ENCODE data around the gene ATP6V0A1. TPM values are rescaled to one million over a fixed set of nuclear protein-coding genes. Genes with fewer than 3 reads are reported as not detected.
"Not testable (repeated sequence)": the region's sequence is repeated elsewhere in the genome, so short reads cannot be mapped to it uniquely, and the experiment has no call there.

ATP6V0A1 gene
- total RNA-seq, 1 donor from 2014 or later: 69.4 TPM

DNA sequence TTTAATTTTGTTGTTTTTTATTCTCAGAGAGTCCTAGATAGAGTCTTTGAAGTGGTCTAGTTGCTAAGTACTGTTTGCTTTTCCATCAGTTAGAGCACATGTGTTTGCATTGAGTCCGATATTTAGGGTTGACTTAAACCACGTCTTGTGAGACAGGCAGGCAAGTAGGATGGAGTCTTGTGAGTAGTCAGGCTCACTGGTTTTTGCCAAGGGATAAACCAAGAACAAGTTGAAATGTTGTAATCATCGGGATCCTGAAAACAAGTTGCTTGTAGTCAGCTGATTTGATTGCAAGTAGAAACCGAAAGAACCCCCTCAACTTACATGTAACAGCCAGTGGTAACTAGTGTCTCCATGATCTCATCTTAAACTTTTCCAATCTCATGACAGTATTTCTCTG is 17.2 kb downstream of the ATP6V0A1 start:
- peaks cover 45% of the 10 kb centered on the region for H3K36me3 Mint-ChIP-seq
- H3K4me3 Mint-ChIP-seq: no peak overlapping the region
- H3K27me3 Mint-ChIP-seq: no peaks in the 10 kb centered on the region

DNA sequence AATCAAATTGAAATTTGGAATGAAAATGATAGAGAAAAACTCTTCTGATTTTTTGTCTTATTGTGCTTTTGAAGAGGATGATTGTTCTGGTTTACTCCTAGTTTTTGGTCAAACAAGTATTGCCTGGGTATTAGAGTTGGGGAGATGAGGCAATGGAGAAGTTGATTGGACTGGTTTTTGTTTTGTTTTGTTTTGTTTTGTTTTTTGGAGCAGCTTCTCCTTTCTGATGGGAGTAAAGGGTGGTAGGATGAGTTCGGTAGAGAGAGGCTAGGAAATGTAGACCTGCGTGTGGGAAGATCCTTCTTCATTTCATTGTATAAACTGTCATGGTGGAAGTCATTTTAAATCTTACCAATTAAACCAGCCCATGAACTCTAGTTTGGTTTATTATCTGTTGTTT is 17.7 kb downstream of the ATP6V0A1 start:
- Mint-ChIP-seq H3K27ac (no peak overlapping the region), H3K4me3 (no peak overlapping the region), H3K4me1 (ENCODE audit: unreplicated experiment) (peaks cover 12% of the 10 kb centered on the region), H3K9me3 (no peaks in the 10 kb centered on the region), H3K27me3 (no peaks in the 10 kb centered on the region), H3K36me3 (peaks cover 45% of the 10 kb centered on the region)
- no peak for DNase-seq (ENCODE audit: extremely low spot score, unreplicated experiment)
- TF ChIP-seq, protein P1, sequence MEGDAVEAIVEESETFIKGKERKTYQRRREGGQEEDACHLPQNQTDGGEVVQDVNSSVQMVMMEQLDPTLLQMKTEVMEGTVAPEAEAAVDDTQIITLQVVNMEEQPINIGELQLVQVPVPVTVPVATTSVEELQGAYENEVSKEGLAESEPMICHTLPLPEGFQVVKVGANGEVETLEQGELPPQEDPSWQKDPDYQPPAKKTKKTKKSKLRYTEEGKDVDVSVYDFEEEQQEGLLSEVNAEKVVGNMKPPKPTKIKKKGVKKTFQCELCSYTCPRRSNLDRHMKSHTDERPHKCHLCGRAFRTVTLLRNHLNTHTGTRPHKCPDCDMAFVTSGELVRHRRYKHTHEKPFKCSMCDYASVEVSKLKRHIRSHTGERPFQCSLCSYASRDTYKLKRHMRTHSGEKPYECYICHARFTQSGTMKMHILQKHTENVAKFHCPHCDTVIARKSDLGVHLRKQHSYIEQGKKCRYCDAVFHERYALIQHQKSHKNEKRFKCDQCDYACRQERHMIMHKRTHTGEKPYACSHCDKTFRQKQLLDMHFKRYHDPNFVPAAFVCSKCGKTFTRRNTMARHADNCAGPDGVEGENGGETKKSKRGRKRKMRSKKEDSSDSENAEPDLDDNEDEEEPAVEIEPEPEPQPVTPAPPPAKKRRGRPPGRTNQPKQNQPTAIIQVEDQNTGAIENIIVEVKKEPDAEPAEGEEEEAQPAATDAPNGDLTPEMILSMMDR (conservative IDR thresholded peaks at IDR 0.05): no peak

More for the DNA sequence above, 17.2 kb downstream of the ATP6V0A1 start:
- TF ChIP-seq, protein P1 (conservative IDR thresholded peaks at IDR 0.05): no peak
- DNase-seq (ENCODE audit: extremely low spot score, unreplicated experiment): no peak
- H3K27ac Mint-ChIP-seq: no peak overlapping the region
- peaks cover 12% of the 10 kb centered on the region for H3K4me1 Mint-ChIP-seq (ENCODE audit: unreplicated experiment)
- no peaks in the 10 kb centered on the region for H3K9me3 Mint-ChIP-seq

DNA sequence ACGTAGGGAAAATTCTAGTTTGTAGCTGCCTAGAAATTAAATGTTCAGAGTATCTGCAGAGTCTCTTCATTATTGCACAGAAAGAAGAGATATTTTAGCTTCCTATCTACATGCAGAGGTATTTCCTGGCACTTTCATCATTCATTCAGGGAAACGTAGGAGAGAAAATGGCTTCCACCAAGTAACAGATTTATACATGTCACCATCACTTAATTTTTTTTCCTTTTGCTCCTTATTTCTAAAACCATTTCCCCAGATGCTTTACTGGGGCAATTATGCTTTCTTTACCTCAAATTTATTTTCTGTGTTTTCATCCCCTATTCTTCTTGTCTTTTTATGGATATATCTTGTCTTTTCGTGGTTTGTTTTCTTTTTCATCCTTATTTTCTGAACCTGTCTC is 18.5 kb downstream of the ATP6V0A1 start:
- H3K4me1 Mint-ChIP-seq (ENCODE audit: unreplicated experiment): peaks cover 12% of the 10 kb centered on the region
- no peak overlapping the region for H3K27ac Mint-ChIP-seq
- H3K9me3 Mint-ChIP-seq: no peaks in the 10 kb centered on the region
- no peak for DNase-seq (ENCODE audit: extremely low spot score, unreplicated experiment)
- H3K4me3 Mint-ChIP-seq: no peak overlapping the region
- H3K27me3 Mint-ChIP-seq: no peaks in the 10 kb centered on the region
- TF ChIP-seq, protein P1 (conservative IDR thresholded peaks at IDR 0.05): no peak
- peaks cover 45% of the 10 kb centered on the region for H3K36me3 Mint-ChIP-seq

DNA sequence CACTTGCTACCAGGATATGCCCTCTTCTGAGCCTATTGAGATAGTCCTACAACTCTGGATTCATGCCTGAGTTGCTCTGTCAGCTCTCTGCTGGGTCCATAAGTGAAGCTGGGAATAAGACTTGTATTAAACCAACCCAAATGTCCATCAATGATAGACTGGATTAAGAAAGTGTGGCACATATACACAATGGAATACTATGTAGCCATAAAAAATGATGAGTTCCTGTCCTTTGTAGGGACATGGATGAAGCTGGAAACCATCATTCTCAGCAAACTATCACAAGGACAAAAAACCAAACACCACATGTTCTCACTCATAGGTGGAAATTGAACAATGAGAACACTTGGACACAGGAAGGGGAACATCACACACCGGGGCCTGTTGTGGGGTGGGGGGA is 19.1 kb downstream of the ATP6V0A1 start:
- not testable (repeated sequence) for H3K27ac Mint-ChIP-seq; H3K4me3 Mint-ChIP-seq; H3K9me3 Mint-ChIP-seq; DNase-seq (ENCODE audit: extremely low spot score, unreplicated experiment); H3K4me1 Mint-ChIP-seq (ENCODE audit: unreplicated experiment); H3K27me3 Mint-ChIP-seq
- H3K36me3 Mint-ChIP-seq: peaks cover 43% of the 10 kb centered on the region

DNA sequence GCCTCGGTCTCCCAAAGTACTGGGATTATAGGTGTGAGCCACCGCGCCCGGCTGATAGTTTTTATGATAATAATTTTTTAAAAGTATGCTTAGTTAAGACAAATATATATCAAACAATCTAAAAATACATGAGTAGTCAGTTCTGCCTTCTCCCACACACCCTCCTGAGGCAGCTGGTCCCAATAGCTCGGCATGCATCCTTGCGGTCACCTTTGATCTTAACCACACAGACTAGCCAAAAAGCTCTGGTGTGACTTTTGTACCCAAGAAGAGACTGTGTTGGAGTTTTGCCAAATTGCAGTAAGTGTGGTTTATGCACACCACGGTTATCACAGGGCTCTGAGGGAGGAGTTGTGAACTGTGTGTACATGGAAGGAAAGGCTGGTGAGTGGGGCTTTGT is 25.6 kb downstream of the ATP6V0A1 start:
- Mint-ChIP-seq H3K9me3 (no peaks in the 10 kb centered on the region), H3K27ac (no peak overlapping the region), H3K36me3 (peaks cover 27% of the 10 kb centered on the region), H3K27me3 (no peaks in the 10 kb centered on the region), H3K4me1 (ENCODE audit: unreplicated experiment) (no peaks in the 10 kb centered on the region), H3K4me3 (no peak overlapping the region)
- DNase-seq (ENCODE audit: extremely low spot score, unreplicated experiment): no peak
- TF ChIP-seq, protein P1 (conservative IDR thresholded peaks at IDR 0.05): no peak

DNA sequence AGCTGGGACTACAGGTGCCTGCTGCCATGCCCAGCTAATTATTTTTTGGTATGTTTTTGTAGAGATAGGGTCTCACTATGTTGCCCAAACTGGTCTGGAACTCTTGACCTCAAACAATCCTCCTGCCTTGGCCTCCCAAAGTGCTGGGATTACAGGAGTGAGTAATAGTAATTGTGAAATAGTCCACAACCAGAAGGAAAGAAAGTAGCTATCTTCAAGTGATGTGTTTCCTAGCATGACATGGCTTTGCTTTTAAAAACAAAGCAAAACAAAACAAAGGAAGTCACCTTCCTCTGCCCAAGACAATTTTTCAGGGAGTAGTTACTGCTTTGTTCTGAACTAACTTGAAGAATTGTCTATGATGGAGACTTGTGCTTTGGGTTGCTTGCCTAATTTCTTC is 27.0 kb downstream of the ATP6V0A1 start:
- H3K36me3 Mint-ChIP-seq: peaks cover 27% of the 10 kb centered on the region
- DNase-seq (ENCODE audit: extremely low spot score, unreplicated experiment): no peak
- H3K27me3 Mint-ChIP-seq: no peaks in the 10 kb centered on the region
- no peaks in the 10 kb centered on the region for H3K4me1 Mint-ChIP-seq (ENCODE audit: unreplicated experiment)
- H3K9me3 Mint-ChIP-seq: no peaks in the 10 kb centered on the region
- H3K27ac Mint-ChIP-seq: no peak overlapping the region
- TF ChIP-seq, protein P1 (conservative IDR thresholded peaks at IDR 0.05): no peak
- H3K4me3 Mint-ChIP-seq: no peak overlapping the region
